ENCODE results near the gene INAFM1.

INAFM1 gene

GRCh38 chr19:47313754-47314295, 39.1 kb downstream of the INAFM1 start:
- DNase-seq: no peak

GRCh38 chr19:47315125-47315821, 40.6 kb downstream of the INAFM1 start:
- DNase-seq: no peak

- no peak for DNase-seq
Observed at GRCh38 chr19:47316513-47316912, 41.8 kb downstream of the INAFM1 start.

- DNase-seq: no peak
Observed at GRCh38 chr19:47319923-47320871, 45.5 kb downstream of the INAFM1 start.

- no peak for DNase-seq
Observed at GRCh38 chr19:47321630-47322029, 46.9 kb downstream of the INAFM1 start.

- DNase-seq: no peak
Observed at GRCh38 chr19:47322058-47322457, 47.4 kb downstream of the INAFM1 start.

- DNase-seq: no peak
Observed at GRCh38 chr19:47323409-47323808, 48.7 kb downstream of the INAFM1 start.

- no peak for DNase-seq
Observed at GRCh38 chr19:47323872-47324271, 49.2 kb downstream of the INAFM1 start.

- no peak for DNase-seq
Observed at GRCh38 chr19:47324502-47324901, 49.8 kb downstream of the INAFM1 start.
